Activated T-helper 17 cell treated with anti-CD3 and anti-CD28 coated beads, Interleukin-2, amount 50 U/mL, for 72 hours (primary cell): Measurements from ENCODE around the gene TPM3. TPM values are rescaled to one million over a fixed set of nuclear protein-coding genes. Genes with fewer than 3 reads are reported as not detected.
"Not testable (repeated sequence)": the region's sequence is repeated elsewhere in the genome, so short reads cannot be mapped to it uniquely, and the experiment has no call there.

Experiments
- ATAC-seq: fragments of 150-1000 bp; cut with Tn5 transposase; replicated peaks from 2 replicates; pipeline ENCODE4 v1.10.0; 2021; ENCODE audit warnings: mild to moderate bottlenecking, moderate library complexity
- H3K27ac Mint-ChIP-seq: one replicate; pipeline ENCODE4 v1.8.0; 2022; ENCODE audit warnings: mixed read lengths
- H3K27me3 Mint-ChIP-seq: one replicate; pipeline ENCODE4 v1.8.0; 2022; ENCODE audit warnings: mixed read lengths
- H3K36me3 Mint-ChIP-seq: one replicate; pipeline ENCODE4 v1.8.0; 2022; ENCODE audit warnings: low read depth, mild to moderate bottlenecking, mixed read lengths
- H3K4me1 Mint-ChIP-seq: one replicate; pipeline ENCODE4 v1.8.0; 2022; ENCODE audit warnings: mixed read lengths
- H3K4me3 Mint-ChIP-seq: one replicate; pipeline ENCODE4 v1.8.0; 2022; ENCODE audit warnings: mild to moderate bottlenecking, mixed read lengths
- H3K9me3 Mint-ChIP-seq: one replicate; pipeline ENCODE4 v1.8.0; 2022; ENCODE audit warnings: mixed read lengths
- total RNA-seq, 2 donors: library from RNA; stranded (reverse); gene quantifications; one replicate each; pipeline ENCODE4 v1.2.3, GENCODE V29; 2022

Gene TPM3
- total RNA-seq, 2 donors from 2014 or later = 370 to 607 TPM

- Mint-ChIP-seq H3K36me3 (peaks cover 96% of the 10 kb centered on the region), H3K9me3 (peaks cover 3% of the 10 kb centered on the region), H3K4me1 (peaks cover 34% of the 10 kb centered on the region), H3K27me3 (no peaks in the 10 kb centered on the region), H3K4me3 (peak within 1 kb of the TSS; percentile 94), H3K27ac (peak within 1 kb of the TSS; percentile 96)
- ATAC-seq = peak; percentile 96
These were observed 28.4 kb upstream of the TPM3 start, which contains the start of gene UBAP2L for GRCh38 chr1:154220071-154220969. Gene UBAP2L, plus strand, starts transcription at chr1:154220955. Its CDS starts 4,169 bp downstream, at chr1:154225124.

- Mint-ChIP-seq H3K27me3 (no peaks in the 10 kb centered on the region), H3K4me1 (peaks cover 33% of the 10 kb centered on the region), H3K9me3 (peaks cover 3% of the 10 kb centered on the region), H3K36me3 (peaks cover 96% of the 10 kb centered on the region), H3K27ac (peak overlapping the region; percentile 96), H3K4me3 (peak overlapping the region; percentile 94)
- no peak for ATAC-seq
These were observed 27.6 kb upstream of the TPM3 start for GRCh38 chr1:154219541-154219940.

- H3K27me3 Mint-ChIP-seq = no peaks in the 10 kb centered on the region
- peaks cover 26% of the 10 kb centered on the region for H3K4me1 Mint-ChIP-seq
- peak overlapping the region; percentile 96 for H3K27ac Mint-ChIP-seq
- H3K9me3 Mint-ChIP-seq = peaks cover 3% of the 10 kb centered on the region
- peak overlapping the region; percentile 94 for H3K4me3 Mint-ChIP-seq
- H3K36me3 Mint-ChIP-seq = peaks cover 96% of the 10 kb centered on the region
- ATAC-seq = no peak
These were observed 26.6 kb upstream of the TPM3 start for GRCh38 chr1:154218545-154218944.

- Mint-ChIP-seq H3K9me3 (no peaks in the 10 kb centered on the region), H3K36me3 (peaks cover 97% of the 10 kb centered on the region), H3K27me3 (no peaks in the 10 kb centered on the region), H3K4me1 (peaks cover 15% of the 10 kb centered on the region), H3K4me3 (peak overlapping the region; percentile 47), H3K27ac (peak overlapping the region; percentile 89)
- ATAC-seq = peak; percentile 98
These were observed 21.4 kb upstream of the TPM3 start for GRCh38 chr1:154213274-154213673.

GRCh38 chr1:154212083-154212482 is 20.2 kb upstream of the TPM3 start:
- H3K4me1 Mint-ChIP-seq = peaks cover 19% of the 10 kb centered on the region
- H3K27ac Mint-ChIP-seq = peak overlapping the region; percentile 51
- H3K4me3 Mint-ChIP-seq = no peak overlapping the region
- H3K36me3 Mint-ChIP-seq = peaks cover 97% of the 10 kb centered on the region
- ATAC-seq = no peak
- no peaks in the 10 kb centered on the region for H3K27me3 Mint-ChIP-seq
- H3K9me3 Mint-ChIP-seq = no peaks in the 10 kb centered on the region

GRCh38 chr1:154208677-154209388 is 16.9 kb upstream of the TPM3 start:
- H3K36me3 Mint-ChIP-seq = peaks cover 88% of the 10 kb centered on the region
- no peak for ATAC-seq
- no peak overlapping the region for H3K4me3 Mint-ChIP-seq
- no peaks in the 10 kb centered on the region for H3K27me3 Mint-ChIP-seq
- peak overlapping the region; percentile 18 for H3K27ac Mint-ChIP-seq
- no peaks in the 10 kb centered on the region for H3K9me3 Mint-ChIP-seq
- H3K4me1 Mint-ChIP-seq = peaks cover 31% of the 10 kb centered on the region

GRCh38 chr1:154207262-154207661 is 15.4 kb upstream of the TPM3 start:
- ATAC-seq = no peak
- no peaks in the 10 kb centered on the region for H3K27me3 Mint-ChIP-seq
- H3K4me1 Mint-ChIP-seq = peaks cover 26% of the 10 kb centered on the region
- no peak overlapping the region for H3K4me3 Mint-ChIP-seq
- no peaks in the 10 kb centered on the region for H3K9me3 Mint-ChIP-seq
- H3K36me3 Mint-ChIP-seq = peaks cover 72% of the 10 kb centered on the region
- H3K27ac Mint-ChIP-seq = peak overlapping the region; percentile 92

GRCh38 chr1:154206196-154206595 is 14.3 kb upstream of the TPM3 start, which contains the start of gene CFAP141:
Gene CFAP141, minus strand, starts transcription at chr1:154206333. Its CDS starts 26 bp downstream, at chr1:154206307.
- Mint-ChIP-seq H3K27me3 (no peaks in the 10 kb centered on the region), H3K9me3 (no peaks in the 10 kb centered on the region), H3K27ac (peak within 1 kb of the TSS; percentile 92), H3K4me3 (peak within 1 kb of the TSS; percentile 6), H3K4me1 (peaks cover 22% of the 10 kb centered on the region), H3K36me3 (peaks cover 62% of the 10 kb centered on the region)
- ATAC-seq = peak; percentile 93

GRCh38 chr1:154205778-154206177 is 13.9 kb upstream of the TPM3 start:
- Mint-ChIP-seq H3K36me3 (peaks cover 59% of the 10 kb centered on the region), H3K4me1 (peaks cover 22% of the 10 kb centered on the region), H3K4me3 (peak overlapping the region; percentile 6), H3K27ac (peak overlapping the region; percentile 92)
- not testable (repeated sequence) for H3K9me3 Mint-ChIP-seq, ATAC-seq, H3K27me3 Mint-ChIP-seq

GRCh38 chr1:154199563-154199879 is 7.6 kb upstream of the TPM3 start:
- H3K4me1 Mint-ChIP-seq = no peaks in the 10 kb centered on the region
- H3K27ac Mint-ChIP-seq = no peak overlapping the region
- no peak overlapping the region for H3K4me3 Mint-ChIP-seq
- ATAC-seq = peak; percentile 19
- no peaks in the 10 kb centered on the region for H3K9me3 Mint-ChIP-seq
- H3K27me3 Mint-ChIP-seq = no peaks in the 10 kb centered on the region
- no peaks in the 10 kb centered on the region for H3K36me3 Mint-ChIP-seq

- peak; percentile 76 for ATAC-seq
- no peaks in the 10 kb centered on the region for H3K9me3 Mint-ChIP-seq
- peaks cover 2% of the 10 kb centered on the region for H3K27me3 Mint-ChIP-seq
- no peak overlapping the region for H3K27ac Mint-ChIP-seq
- H3K4me3 Mint-ChIP-seq = no peak overlapping the region
- no peaks in the 10 kb centered on the region for H3K36me3 Mint-ChIP-seq
- peaks cover 3% of the 10 kb centered on the region for H3K4me1 Mint-ChIP-seq
These were observed 7.1 kb upstream of the TPM3 start for GRCh38 chr1:154198756-154199562.

- Mint-ChIP-seq H3K4me1 (peaks cover 4% of the 10 kb centered on the region), H3K27ac (peak overlapping the region; percentile 7), H3K4me3 (no peak overlapping the region), H3K9me3 (no peaks in the 10 kb centered on the region), H3K36me3 (no peaks in the 10 kb centered on the region), H3K27me3 (peaks cover 15% of the 10 kb centered on the region)
- no peak for ATAC-seq
These were observed 1.9 kb upstream of the TPM3 start for GRCh38 chr1:154193821-154194220.

GRCh38 chr1:154192476-154192875 is 576 bp upstream of the TPM3 start:
- H3K27ac Mint-ChIP-seq = no peak overlapping the region
- H3K9me3 Mint-ChIP-seq = no peaks in the 10 kb centered on the region
- H3K27me3 Mint-ChIP-seq = peaks cover 15% of the 10 kb centered on the region
- peaks cover 4% of the 10 kb centered on the region for H3K4me1 Mint-ChIP-seq
- H3K36me3 Mint-ChIP-seq = no peaks in the 10 kb centered on the region
- no peak for ATAC-seq
- H3K4me3 Mint-ChIP-seq = no peak overlapping the region

- H3K4me3 Mint-ChIP-seq = no peak overlapping the region
- H3K27me3 Mint-ChIP-seq = peaks cover 15% of the 10 kb centered on the region
- H3K36me3 Mint-ChIP-seq = no peaks in the 10 kb centered on the region
- no peak overlapping the region for H3K27ac Mint-ChIP-seq
- no peaks in the 10 kb centered on the region for H3K9me3 Mint-ChIP-seq
- peaks cover 4% of the 10 kb centered on the region for H3K4me1 Mint-ChIP-seq
- no peak for ATAC-seq
These were observed 1.4 kb downstream of the TPM3 start for GRCh38 chr1:154190550-154190949.
